Measurements from ENCODE around the gene SOX15.

SOX15 gene

GRCh38 chr17:7579001-7579833 is 10.7 kb downstream of the SOX15 start, which contains the start of gene CD68:
Gene CD68, plus strand, starts transcription at chr17:7579638. Its CDS starts 40 bp downstream, at chr17:7579678.
- DNase-seq (ENCODE audit: extremely low read depth in 1 of 2, low read depth in 1 of 2) = peak; percentile 57 to 80

GRCh38 chr17:7577327-7578199 is 12.3 kb downstream of the SOX15 start:
- no peak for DNase-seq (ENCODE audit: extremely low read depth in 1 of 2, low read depth in 1 of 2)

- DNase-seq (ENCODE audit: extremely low read depth in 1 of 2, low read depth in 1 of 2) = no peak
Measured at GRCh38 chr17:7576432-7576937, 13.4 kb downstream of the SOX15 start.

- no peak for DNase-seq (ENCODE audit: extremely low read depth in 1 of 2, low read depth in 1 of 2)
Measured at GRCh38 chr17:7575959-7576358, 13.9 kb downstream of the SOX15 start.

GRCh38 chr17:7575481-7575883 is 14.4 kb downstream of the SOX15 start:
- no peak for DNase-seq (ENCODE audit: extremely low read depth in 1 of 2, low read depth in 1 of 2)

- DNase-seq (ENCODE audit: extremely low read depth in 1 of 2, low read depth in 1 of 2) = no peak
Measured at GRCh38 chr17:7574176-7574953, 15.5 kb downstream of the SOX15 start.

- DNase-seq (ENCODE audit: extremely low read depth in 1 of 2, low read depth in 1 of 2) = peak; percentile 80 to 84
Measured at GRCh38 chr17:7573324-7574080, 16.4 kb downstream of the SOX15 start.

- DNase-seq (ENCODE audit: extremely low read depth in 1 of 2, low read depth in 1 of 2) = peak in 1 of 2 donors; percentile 99
Measured at GRCh38 chr17:7572588-7573323, 17.1 kb downstream of the SOX15 start.

- DNase-seq (ENCODE audit: extremely low read depth in 1 of 2, low read depth in 1 of 2) = peak in 1 of 2 donors; percentile 99
Measured at GRCh38 chr17:7572338-7572587, 17.6 kb downstream of the SOX15 start.

- no peak for DNase-seq (ENCODE audit: extremely low read depth in 1 of 2, low read depth in 1 of 2)
Measured at GRCh38 chr17:7570351-7570750, 19.5 kb downstream of the SOX15 start.

GRCh38 chr17:7569571-7569970 is 20.3 kb downstream of the SOX15 start:
- DNase-seq (ENCODE audit: extremely low read depth in 1 of 2, low read depth in 1 of 2) = no peak

- DNase-seq (ENCODE audit: extremely low read depth in 1 of 2, low read depth in 1 of 2) = no peak
Measured at GRCh38 chr17:7563115-7563869, 26.6 kb downstream of the SOX15 start.

GRCh38 chr17:7562208-7562605 is 27.7 kb downstream of the SOX15 start:
- DNase-seq (ENCODE audit: extremely low read depth in 1 of 2, low read depth in 1 of 2) = no peak

GRCh38 chr17:7561589-7562207 is 28.2 kb downstream of the SOX15 start, which contains the start of gene SENP3:
Gene SENP3, plus strand, starts transcription at chr17:7561919. Its CDS starts 1,158 bp downstream, at chr17:7563077.
- peak; percentile 82 to 88 for DNase-seq (ENCODE audit: extremely low read depth in 1 of 2, low read depth in 1 of 2)

- DNase-seq (ENCODE audit: extremely low read depth in 1 of 2, low read depth in 1 of 2) = peak; percentile 70 to 82
Measured at GRCh38 chr17:7561028-7561575, 28.8 kb downstream of the SOX15 start.

- DNase-seq (ENCODE audit: extremely low read depth in 1 of 2, low read depth in 1 of 2) = no peak
Measured at GRCh38 chr17:7560172-7561027, 29.5 kb downstream of the SOX15 start.
